Measurements from ENCODE around the gene WNK3.

GRCh38 chrX:54238588-54238987 lies 119.3 kb downstream of the WNK3 start:
- TF ChIP-seq CTCF (IDR thresholded peaks at IDR 0.05; ENCODE audit: low read length) (no peak), EZH2 (IDR thresholded peaks at IDR 0.05; ENCODE audit: borderline replicate concordance, low read length) (no peak)

Measured in OCI-LY1 (cell line).